Vagina (tissue), 2 donors: ENCODE results near the gene ZNF791.

Source experiments
- CTCF ChIP-seq, 3 experiments: fragments of 450-650 bp in 2 of 3; fragments of 200-600 bp in 1 of 3; sonication (generic) in 1 of 3; IDR thresholded peaks; one replicate each; pipeline ENCODE4 v1.5.1; 2017 to 2019; ENCODE audit warnings: antibody characterized with exemption in 3 of 3, mild to moderate bottlenecking in 2 of 3, moderate library complexity in 2 of 3
- POLR2A ChIP-seq, 2 donors: fragments of 450-650 bp; IDR thresholded peaks; one replicate each; pipeline ENCODE4 v1.6.1; 2017; ENCODE audit warnings: antibody characterized with exemption in 2 of 2, mild to moderate bottlenecking in 2 of 2, moderate library complexity in 2 of 2
- POLR2AphosphoS5 ChIP-seq, 2 donors: sonication (generic); formaldehyde crosslinking; IDR thresholded peaks; one replicate each; pipeline ENCODE4 v1.9.0; 2017; ENCODE audit warnings: antibody characterized with exemption in 2 of 2, mild to moderate bottlenecking in 2 of 2, low read depth in 1 of 2; ENCODE audit not compliant: insufficient read depth in 1 of 2

GRCh38 chr19:12647490-12648071 lies 36.9 kb downstream of the ZNF791 start:
- TF ChIP-seq CTCF (IDR thresholded peaks at IDR 0.05) (no peak), POLR2A (IDR thresholded peaks at IDR 0.05) (no peak), POLR2AphosphoS5 (IDR thresholded peaks at IDR 0.05; ENCODE audit: insufficient read depth in 1 of 2, low read depth in 1 of 2) (no peak)
